DMS53 treated with DMSO at 0.1 percent for 48 hours (cell line): ENCODE results near the gene YBEY.

Source experiments
- DNase-seq: peaks from one replicate; lab custom pipeline; 2025; ENCODE audit not compliant: unreplicated experiment; lab: John Stamatoyannopoulos, UW

YBEY gene

GRCh38 chr21:46264046-46264689 is 22.0 kb upstream of the YBEY start:
- DNase-seq: no peak

- no peak for DNase-seq
Observed at GRCh38 chr21:46264690-46265144, 21.4 kb upstream of the YBEY start.

GRCh38 chr21:46265736-46266525 is 20.2 kb upstream of the YBEY start:
- no peak for DNase-seq

- no peak for DNase-seq
Observed at GRCh38 chr21:46266946-46267345, 19.2 kb upstream of the YBEY start.

GRCh38 chr21:46268371-46268770 is 17.8 kb upstream of the YBEY start:
- no peak for DNase-seq

GRCh38 chr21:46269466-46269865 is 16.7 kb upstream of the YBEY start:
- DNase-seq: no peak

- no peak for DNase-seq
Observed at GRCh38 chr21:46273341-46273740, 12.8 kb upstream of the YBEY start.

GRCh38 chr21:46274797-46275390 is 11.2 kb upstream of the YBEY start:
- no peak for DNase-seq

- DNase-seq: no peak
Observed at GRCh38 chr21:46284077-46284644, 2.0 kb upstream of the YBEY start.

GRCh38 chr21:46284733-46285132 is 1.4 kb upstream of the YBEY start:
- no peak for DNase-seq

GRCh38 chr21:46285206-46285661 is 908 bp upstream of the YBEY start, which contains the start of gene MCM3AP:
Gene MCM3AP, minus strand, starts transcription at chr21:46285611. Its CDS starts 325 bp downstream, at chr21:46285286.
- no peak for DNase-seq

GRCh38 chr21:46286648-46287002 is 483 bp downstream of the YBEY start:
- no peak for DNase-seq

GRCh38 chr21:46287541-46287940 is 1.4 kb downstream of the YBEY start:
- DNase-seq: no peak

- no peak for DNase-seq
Observed at GRCh38 chr21:46289655-46290179, 3.6 kb downstream of the YBEY start.

- no peak for DNase-seq
Observed at GRCh38 chr21:46291561-46291960, 5.4 kb downstream of the YBEY start.

GRCh38 chr21:46294647-46295176 is 8.6 kb downstream of the YBEY start:
- DNase-seq: no peak

GRCh38 chr21:46295177-46295770 is 9.1 kb downstream of the YBEY start:
- DNase-seq: no peak

GRCh38 chr21:46295996-46296752 is 10.0 kb downstream of the YBEY start:
- DNase-seq: no peak

GRCh38 chr21:46297338-46298271 is 11.5 kb downstream of the YBEY start:
- no peak for DNase-seq
